Measurements from ENCODE around the gene TMEM167A. TPM values are rescaled to one million over a fixed set of nuclear protein-coding genes. Genes with fewer than 3 reads are reported as not detected.

Gene TMEM167A
- total and polyA plus RNA-seq, 2 of the 8 experiments (the other 6 are each of a cell fraction or from before 2014, with no cell fraction given) = 50.6 to 178 TPM

GRCh38 chr5:83109380-83109779, 32.2 kb upstream of the TMEM167A start (continued):
- TF ChIP-seq, protein P1, sequence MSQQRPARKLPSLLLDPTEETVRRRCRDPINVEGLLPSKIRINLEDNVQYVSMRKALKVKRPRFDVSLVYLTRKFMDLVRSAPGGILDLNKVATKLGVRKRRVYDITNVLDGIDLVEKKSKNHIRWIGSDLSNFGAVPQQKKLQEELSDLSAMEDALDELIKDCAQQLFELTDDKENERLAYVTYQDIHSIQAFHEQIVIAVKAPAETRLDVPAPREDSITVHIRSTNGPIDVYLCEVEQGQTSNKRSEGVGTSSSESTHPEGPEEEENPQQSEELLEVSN (IDR thresholded peaks at IDR 0.05) = no peak
- TF ChIP-seq GTF2F1 (IDR thresholded peaks at IDR 0.05; ENCODE audit: borderline replicate concordance, low read depth, low read length) = no peak
- no peak for TF ChIP-seq SIRT6 (IDR thresholded peaks at IDR 0.05; ENCODE audit: low read length)
- TF ChIP-seq PHF8 (conservative IDR thresholded peaks at IDR 0.05; ENCODE audit: low read depth, low read length) = no peak
- TF ChIP-seq CBX8 (IDR thresholded peaks at IDR 0.05; ENCODE audit: borderline replicate concordance, low read depth, low read length) = no peak
- TF ChIP-seq ZNF274 (IDR thresholded peaks at IDR 0.05; ENCODE audit: borderline replicate concordance, extremely low read depth, low read length) = no peak
- no peak for TF ChIP-seq TCF12 (IDR thresholded peaks at IDR 0.05; ENCODE audit: low read depth, low read length)

Data from H1 (cell line).